GM19328 (cell line): ENCODE measurements around the gene PTGDS.

Source experiments
- ATAC-seq: cut with Tn5 transposase; IDR thresholded peaks from one replicate; pipeline ENCODE4 v1.9.1; 2021; ENCODE audit warnings: mild to moderate bottlenecking, moderate library complexity; ENCODE audit not compliant: unreplicated experiment

The PTGDS gene

DNA sequence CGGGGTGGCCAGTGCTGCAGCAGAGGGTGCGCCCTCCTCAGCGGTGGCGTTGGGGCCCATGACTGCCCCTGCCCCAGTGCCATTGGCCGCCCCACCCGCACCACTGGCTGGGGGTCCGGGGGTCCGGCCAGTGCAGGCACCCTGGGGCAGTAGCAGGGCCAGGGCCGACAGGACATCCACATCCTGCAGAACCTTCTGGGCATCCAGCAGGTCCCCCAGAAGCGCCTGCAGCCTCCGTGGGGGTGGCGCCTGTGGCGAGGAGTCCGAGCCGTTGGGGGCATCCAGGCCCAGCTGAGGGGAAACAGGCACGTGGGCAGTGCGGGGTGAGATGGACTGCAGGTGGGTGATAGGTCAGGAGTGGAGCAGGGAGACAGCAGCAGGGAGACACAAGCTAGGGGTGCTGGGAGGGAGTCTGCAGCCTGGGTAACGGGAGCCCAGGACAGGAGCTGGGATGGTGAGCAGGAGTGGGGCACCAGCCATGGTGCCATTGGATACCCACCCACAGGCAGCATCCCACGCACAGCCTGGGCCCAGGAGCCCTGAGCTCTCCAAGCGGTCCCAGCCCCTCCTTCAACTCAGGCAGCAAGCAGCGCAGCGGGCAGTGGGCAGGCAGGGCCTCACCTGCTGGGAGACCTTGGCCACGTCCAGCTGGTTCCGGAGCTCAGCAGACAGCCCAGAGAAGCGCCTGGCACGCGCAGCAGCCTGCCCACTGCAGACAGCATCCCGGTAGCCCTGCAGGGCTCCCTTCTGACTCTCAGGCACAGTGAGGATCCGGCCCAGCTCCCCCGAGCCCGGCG is 43.7 kb downstream of the PTGDS start:
- no peak for ATAC-seq

DNA sequence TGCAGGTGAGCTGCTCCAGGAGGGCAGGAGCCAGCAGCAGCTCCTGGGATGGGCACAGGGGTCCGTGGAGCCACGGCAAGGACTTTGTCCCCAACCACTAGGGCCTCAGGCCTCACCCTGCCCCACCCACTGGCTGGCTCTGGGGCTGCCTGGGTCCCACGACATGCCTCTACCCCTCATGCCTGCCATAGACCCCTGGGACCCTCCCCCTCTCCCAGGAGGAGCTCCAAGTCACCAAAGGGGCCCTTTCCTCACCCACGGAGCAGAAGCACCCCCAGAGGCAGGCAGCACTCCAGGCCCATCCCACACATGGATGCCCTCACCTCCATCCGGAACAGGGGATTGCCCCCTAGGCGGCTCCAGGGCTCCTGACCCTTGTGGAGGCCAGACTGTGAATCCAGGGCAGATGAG is 44.3 kb downstream of the PTGDS start:
- no peak for ATAC-seq

DNA sequence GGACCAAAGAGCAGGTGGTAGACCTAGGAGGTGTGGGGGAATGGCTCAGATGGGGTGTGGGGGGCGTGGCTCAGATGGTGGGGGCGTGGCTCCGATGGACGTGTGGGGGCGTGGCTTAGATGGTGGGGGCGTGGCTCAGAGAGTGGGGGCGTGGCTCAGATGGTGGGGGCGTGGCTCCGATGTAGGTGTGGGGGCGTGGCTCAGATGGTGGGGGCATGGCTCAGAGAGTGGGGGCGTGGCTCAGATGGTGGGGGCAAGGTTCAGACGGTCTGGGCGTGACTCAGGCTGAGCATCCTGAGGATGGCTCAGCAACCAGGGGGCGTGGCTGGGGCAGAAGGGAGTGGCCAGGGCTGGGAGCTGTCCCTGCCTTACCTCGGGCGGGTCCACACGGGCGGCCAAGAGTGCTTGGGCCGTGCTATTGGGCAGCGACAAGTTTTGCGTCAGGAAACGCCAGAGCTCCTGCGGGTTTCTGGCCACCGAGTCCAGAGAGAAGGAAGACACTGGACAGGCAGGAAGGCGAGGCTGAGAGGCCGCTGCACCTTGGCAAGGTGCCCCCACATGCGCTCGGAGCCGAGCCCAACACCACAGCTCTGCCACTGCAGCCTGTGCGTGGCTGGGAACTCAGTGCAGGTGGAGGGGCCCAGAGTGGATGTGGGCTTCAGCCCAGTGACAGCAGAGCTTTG is 44.8 kb downstream of the PTGDS start:
- ATAC-seq, result no peak

DNA sequence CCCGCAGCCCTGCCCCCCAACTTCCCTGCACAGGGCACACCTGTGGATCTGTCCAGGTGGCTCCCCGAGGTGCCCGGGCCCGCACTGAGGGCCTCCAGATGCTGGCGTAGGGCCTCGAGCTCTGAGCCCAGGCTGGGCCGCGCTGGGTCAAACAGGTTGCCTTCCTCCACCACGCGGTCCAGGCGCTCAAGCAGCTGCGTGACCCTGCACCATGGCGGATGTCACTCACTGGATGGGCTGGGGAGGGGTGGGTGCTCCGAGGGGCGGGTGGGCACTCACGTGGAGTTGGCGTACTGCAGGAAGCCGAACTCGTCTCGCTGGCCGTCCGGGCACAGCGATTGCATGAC is 45.3 kb downstream of the PTGDS start:
- ATAC-seq, result no peak

DNA sequence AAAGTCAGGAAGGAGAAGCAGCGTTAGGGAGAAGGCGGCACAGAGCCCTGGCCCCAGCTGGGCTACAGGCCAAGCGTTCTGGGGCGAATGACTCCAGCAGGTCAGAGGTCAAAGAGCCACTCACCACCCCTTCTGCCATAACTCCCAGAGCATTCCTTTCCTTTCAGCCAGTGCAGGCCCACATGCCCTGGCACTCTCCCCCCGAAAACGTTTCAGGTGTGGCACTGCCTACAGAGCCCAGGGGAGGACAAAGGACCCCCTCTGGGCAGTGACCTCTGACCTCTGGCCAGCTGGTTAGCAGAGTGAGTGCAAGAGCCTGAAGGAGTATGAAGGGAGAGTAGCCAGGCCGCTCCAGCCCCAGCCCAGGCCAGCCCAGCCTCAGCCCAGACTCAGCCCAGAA is 45.9 kb downstream of the PTGDS start:
- no peak for ATAC-seq

DNA sequence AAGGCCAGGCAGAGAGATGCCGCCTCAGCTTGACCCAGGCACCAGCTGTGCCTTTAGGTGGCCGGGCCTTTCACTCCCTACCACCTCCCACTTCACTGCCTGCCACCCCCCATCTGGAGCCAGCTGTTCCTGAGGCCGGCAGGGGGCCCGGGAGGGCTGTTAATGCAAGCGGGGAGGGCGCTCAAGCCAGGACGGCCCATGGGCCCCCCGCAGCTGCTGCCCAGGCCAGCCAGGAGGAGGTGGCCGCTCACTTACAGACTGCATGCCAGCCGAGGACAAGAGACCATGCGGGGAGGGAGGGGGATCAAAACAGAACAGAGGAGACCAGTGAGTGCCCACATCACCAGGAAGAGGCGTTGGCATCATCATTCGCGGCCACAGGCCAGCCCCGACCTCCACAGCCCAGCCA is 46.3 kb downstream of the PTGDS start:
- ATAC-seq, result no peak

DNA sequence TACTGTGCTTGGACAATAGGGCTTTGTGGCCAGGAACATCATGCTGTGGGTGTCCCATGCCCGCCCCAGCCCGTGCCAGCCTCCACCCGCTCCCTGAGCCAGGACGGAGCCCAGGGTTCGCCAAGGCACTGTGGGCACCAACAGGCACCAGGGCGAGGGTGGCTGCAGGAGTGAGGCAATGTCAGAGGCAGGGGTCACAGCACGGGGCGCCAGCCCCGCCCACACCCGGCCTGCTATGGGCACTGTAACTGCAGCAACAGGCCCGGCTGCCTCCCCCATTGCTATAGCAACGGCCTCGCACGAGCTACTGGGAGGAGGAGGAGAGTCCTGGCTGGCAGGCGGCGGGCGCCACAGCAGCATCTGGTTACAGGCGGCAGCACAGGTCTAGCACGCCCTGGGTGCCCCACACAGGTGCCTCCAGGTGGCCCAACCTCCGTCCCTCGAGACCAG is 48.2 kb downstream of the PTGDS start:
- ATAC-seq, result no peak

DNA sequence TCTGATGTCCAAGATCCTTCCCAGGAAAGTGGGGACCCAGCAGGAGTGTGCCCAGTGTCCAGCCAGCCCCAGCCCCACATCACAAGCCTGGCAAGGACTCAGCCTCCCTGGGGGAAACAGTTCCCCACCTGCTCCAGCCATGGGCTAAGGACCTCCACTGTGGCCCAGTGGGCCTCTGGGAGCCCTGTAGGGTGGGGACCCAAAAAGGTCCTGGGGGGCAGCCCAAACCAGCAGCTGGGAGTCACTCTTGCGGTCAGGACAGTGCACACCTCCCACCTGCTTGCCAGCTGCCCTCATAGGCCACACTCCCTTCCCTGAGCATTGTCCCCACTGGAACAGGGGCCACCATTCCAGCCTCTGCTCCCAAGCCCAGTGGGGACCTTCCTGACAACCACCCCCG is 49.1 kb downstream of the PTGDS start:
- ATAC-seq, result no peak

DNA sequence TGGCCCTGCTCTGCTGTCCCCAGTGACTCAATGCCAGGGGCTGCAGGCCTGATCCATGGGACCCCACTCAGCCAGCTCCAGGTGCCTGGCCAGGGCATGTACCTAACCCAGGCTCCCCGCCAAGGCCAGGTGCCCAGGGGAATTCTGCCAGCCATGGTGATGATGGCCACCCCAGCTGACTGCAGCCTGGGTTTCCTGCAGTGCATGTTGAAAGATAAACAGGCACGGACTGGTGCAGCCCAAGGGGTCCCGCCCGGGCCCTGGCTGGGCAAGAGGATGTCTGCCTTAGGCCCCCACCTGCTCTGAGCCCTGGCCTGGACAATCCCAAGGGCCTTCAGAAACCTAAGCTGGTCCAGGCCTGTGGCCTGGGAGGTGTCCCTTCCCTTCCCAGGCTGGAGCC is 49.5 kb downstream of the PTGDS start:
- no peak for ATAC-seq

DNA sequence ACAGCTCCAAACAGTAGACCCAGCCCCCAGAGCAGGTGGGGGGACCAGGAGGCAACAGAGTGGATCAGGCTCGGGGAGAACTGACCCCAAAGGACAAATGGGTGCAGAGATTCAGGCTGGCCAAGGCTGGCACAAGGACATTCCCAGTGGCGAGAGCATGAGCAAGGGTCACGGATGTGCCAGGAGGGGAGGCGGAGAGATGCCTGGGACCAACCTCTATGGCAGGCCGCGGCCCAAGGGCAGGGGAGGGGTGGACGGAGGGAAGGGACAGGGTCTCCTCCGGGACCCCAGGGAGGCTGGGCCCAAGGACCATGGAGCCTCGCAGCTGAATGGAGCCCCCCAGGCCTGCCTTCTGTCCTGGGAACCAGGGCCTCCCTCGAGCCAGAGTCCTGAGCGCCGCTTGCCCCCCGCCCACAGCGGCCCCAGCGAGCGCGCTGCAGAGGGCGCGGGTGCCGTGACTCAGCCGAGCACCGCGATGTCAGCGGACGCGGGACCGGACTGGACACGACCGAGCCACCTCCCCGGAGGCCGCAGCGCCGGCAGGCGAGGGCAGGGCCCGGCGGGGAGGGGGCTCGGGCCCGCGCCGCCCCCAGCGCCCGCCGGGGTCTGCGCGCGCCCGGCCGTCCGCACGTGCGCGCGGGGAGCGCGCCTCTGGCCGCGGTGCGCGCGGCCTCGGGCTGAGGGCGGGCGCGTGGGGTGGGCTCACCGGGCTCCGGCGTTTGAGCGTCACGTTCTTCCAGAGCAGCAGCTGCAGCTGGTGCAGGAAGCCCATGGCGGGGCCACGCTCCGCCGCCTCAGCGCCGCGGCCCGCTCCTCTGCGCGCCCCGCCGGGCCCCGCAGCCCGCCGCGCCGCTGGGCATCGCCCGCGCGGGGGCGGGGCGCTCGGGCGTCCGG is 50.3 kb downstream of the PTGDS start, which contains the start of gene ABCA2:
Gene ABCA2 (minus strand): TSS at position 869 of the 894 bp plus-strand sequence. CDS start 97 bp downstream, at position 772.
- no peak for ATAC-seq

DNA sequence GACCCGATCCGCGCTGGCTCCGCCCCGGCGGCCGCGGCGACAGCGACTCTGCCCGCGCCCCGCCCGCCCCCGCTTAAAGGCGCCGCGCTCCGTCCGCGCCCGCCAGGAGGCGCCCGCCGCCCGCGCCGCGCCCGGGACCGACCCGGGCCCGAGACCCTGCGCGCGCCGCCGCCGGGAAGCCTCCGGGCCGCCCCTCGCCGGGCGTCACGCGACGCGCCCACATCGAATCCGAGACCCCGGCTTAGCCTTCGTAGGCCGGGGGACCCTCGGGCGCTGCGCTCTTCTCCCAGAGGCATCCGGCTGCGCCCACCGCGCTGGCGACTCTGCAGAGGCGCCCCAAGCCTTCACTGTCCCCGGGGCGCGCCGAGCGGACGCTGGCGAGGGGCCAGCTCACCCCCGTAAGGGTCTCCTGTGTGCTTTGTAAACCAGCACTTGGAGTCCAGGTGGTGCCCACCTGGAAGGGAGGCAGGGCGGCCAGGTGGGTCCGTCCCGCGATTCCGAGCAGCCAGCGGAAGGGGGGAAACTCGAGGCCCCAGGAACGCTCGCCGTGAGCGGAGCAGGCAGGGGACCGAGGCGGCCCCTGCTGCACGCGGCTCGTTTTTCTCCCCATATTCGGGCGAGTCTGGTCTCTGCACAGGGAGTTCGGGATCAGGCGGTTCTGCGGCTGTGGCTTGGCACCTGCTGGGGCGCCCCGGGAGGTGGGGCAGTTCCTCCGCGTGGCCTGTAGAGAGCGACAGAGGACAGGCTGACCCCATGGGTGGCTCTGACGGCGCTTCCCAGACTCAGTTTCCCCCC is 51.2 kb downstream of the PTGDS start:
- no peak for ATAC-seq

DNA sequence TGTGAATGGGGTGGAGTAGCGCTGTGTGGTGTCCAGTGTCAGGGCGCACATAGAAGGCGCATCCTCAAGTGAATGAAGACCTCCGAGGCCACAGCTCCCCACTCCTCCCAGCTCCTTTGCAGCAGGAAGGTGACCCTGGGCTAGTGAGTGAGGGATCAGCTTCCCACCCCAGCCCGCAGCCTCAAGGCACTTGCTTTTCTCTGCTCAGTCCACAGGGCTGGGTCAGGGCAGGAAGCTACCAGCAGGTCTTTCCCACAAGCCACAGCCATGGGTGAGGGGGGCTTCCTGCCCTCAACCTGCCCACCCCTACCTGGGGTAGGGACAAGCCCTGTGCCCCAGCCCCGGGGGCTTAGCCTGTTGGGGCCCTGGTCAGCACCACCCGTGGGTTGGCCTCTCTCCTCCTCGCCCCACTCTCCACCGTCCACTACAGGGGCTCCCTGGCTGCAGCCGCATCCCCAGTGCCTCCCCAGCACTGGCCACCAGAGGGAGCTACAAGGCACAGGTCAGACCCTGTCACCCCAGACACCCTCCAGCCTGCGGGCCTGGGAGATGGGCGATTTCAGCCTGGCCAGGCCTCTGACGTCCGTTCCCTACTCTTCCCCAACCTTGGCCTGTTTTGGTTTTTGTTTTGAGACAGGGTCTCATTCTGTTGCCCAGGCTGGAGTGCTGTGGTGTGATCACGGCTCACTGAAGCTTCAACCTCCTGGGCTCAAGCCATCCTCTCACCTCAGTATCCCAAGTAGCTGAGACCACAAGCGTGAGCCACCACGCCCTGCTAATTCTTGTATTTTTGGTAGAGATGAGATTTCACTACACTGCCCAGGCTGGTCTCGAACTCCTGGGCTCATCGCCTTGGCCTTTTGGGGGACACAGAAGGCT is 52.0 kb downstream of the PTGDS start:
- ATAC-seq, result no peak

DNA sequence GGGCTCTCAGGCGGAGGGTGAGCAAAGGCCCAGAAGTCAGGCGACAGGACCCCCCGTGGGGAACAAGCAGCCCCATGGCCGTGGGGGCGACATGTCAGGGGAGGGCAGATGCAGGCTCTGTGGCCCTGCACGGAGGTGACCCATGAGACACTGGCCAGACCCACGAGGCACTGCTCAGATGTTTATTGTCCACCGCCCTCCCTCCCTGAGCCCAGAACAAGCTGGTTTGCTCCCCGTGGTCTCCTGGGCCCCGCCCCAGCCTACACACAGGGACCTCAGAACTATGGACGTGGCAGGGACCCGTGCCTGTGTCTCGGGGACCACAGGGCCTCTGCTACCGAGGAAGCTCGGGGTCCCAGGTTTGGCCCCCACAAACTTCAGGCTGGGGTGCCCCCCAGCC is 52.7 kb downstream of the PTGDS start:
- no peak for ATAC-seq

DNA sequence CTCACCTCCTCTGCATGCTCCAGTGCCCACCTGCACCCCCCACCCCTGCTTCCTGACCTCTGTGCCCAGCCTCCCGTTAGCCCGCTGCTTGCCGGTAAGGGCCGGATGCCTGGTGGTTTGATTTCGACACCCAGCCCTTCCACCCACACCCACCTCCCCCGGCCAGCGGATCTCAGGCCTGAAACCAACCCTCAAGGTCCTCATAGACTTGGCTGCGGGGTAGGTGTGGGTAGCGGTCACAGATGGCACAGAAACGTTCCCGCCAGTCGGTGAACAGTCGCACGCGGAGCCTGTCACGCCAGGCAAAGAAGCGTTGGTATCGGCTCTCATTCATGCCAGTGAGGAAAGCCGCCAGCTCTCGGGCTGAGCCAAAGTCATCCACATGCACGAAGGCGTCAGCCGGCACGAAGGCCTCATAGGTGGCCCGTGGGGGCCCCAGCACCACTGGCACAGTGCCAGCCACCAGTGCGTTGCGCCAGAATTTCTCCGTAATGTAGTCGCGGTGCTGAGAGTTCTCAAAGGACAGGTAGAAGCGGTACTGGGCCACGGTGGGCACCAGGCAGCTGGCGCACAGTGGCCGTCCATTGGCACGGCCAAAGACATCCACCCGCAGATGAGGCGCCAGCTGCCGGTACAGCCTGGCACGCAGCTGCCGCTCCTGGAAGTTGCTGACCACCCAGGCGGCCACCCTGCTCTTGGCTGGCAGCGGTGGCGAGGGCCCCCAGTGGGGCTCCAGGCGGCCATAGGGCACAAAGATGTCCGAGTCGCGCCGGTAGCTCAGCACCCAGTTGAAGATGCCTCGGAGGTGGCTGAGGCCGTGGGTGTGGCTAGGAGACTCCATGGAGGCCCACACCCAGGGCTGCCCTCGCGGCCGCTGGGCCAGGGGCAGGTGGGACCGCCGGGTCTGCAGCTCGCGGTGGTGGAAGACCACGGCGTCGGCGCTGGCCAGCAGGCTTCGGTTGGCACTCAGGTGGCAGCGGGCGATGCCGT is 53.5 kb downstream of the PTGDS start:
- ATAC-seq, result no peak
